Testis (tissue), 3 donors: ENCODE results near the gene DNAJC10. TPM values are rescaled to one million over a fixed set of nuclear protein-coding genes. Genes with fewer than 3 reads are reported as not detected.

Source experiments
- DNase-seq: peaks from one replicate; pipeline ENCODE4 v3.0.0-alpha.2; 2019
- H3K27ac ChIP-seq, 2 donors: fragments of 200-600 bp; sonication (generic); one replicate each; pipeline ENCODE4 v1.5.1; 2019
- H3K27me3 ChIP-seq: fragments of 200-600 bp; sonication (generic); one replicate; pipeline ENCODE4 v1.5.1; 2019
- H3K36me3 ChIP-seq: fragments of 200-600 bp; sonication (generic); one replicate; pipeline ENCODE4 v1.5.1; 2017; ENCODE audit warnings: low read depth; ENCODE audit errors: missing control alignments
- H3K4me1 ChIP-seq: fragments of 200-600 bp; sonication (generic); one replicate; pipeline ENCODE4 v1.5.1; 2019
- H3K4me3 ChIP-seq, 2 donors: fragments of 200-600 bp; sonication (generic); one replicate each; pipeline ENCODE4 v1.5.1; 2017 to 2019
- H3K9me3 ChIP-seq: fragments of 200-600 bp; sonication (generic); one replicate; pipeline ENCODE4 v1.5.1; 2017
- POLR2A ChIP-seq: fragments of 450-650 bp; IDR thresholded peaks from one replicate; pipeline ENCODE4 v1.6.1; 2017; ENCODE audit warnings: antibody characterized with exemption, mild to moderate bottlenecking, moderate library complexity
- WGBS, 2 donors: methylation state at CpG; one replicate each; pipeline ENCODE4 v1.1.5; 2018; 5-methylcytosine and 5-hydroxymethylcytosine counted together
- intact Hi-C: fragments of 100-400 bp; cut with DNase I; formaldehyde crosslinking; loops from one replicate; pipeline ENCODE4 v1.15.1; 2023; ENCODE audit warnings: low total_unique reads
- polyA plus RNA-seq: library from polyadenylated mRNA; stranded (reverse); fragments of 350-450 nt; fragmentation: Illumina TruSeq; extraction: RNeasy Lipid Tissue Mini Kit (QIAGEN cat#74804); gene quantifications from one replicate; pipeline ENCODE4 v1.2.3, GENCODE V29; 2014; ENCODE audit warnings: low read depth, low replicate concordance; ENCODE audit not compliant: insufficient read depth
- total RNA-seq, 2 donors: library from RNA; depleted of rRNA; stranded (reverse); fragments of >200 nt; gene quantifications; one replicate each; pipeline ENCODE4 v1.2.3, GENCODE V29; 2016
- TF ChIP-seq, protein P1 (sequence below), 3 experiments: fragments of 450-650 bp in 2 of 3; fragments of 200-600 bp in 1 of 3; sonication (generic) in 1 of 3; IDR thresholded peaks; one replicate each; pipeline ENCODE4 v1.5.1; 2016 to 2019; ENCODE audit warnings: antibody characterized with exemption in 3 of 3, mild to moderate bottlenecking in 2 of 3, moderate library complexity in 1 of 3

The DNAJC10 gene
- total and polyA plus RNA-seq, 3 donors from 2014 or later: 51.0 to 91.3 (median 81.4) TPM

DNA sequence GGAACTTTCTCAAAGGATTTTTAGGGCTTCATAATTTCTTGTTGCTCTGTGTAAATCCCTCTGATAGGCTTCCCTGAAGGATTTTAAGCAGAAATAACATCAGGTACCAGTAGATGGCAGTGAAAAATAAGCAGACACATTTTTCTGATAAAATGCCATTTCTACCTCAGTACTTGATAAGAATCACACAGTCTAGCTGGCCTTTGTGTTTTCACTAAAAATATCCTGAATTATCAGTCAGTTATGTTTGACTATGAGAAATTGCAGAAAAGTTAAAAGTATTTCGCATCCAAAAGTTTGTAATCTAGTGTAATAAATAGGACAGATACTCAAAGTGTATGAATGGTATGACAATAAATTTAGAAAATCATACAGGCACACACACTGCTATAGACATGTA is 68.7 kb downstream of the DNAJC10 start:
- intact Hi-C loops: no loop called here
- no peaks in the 10 kb centered on the region for H3K9me3 ChIP-seq

DNA sequence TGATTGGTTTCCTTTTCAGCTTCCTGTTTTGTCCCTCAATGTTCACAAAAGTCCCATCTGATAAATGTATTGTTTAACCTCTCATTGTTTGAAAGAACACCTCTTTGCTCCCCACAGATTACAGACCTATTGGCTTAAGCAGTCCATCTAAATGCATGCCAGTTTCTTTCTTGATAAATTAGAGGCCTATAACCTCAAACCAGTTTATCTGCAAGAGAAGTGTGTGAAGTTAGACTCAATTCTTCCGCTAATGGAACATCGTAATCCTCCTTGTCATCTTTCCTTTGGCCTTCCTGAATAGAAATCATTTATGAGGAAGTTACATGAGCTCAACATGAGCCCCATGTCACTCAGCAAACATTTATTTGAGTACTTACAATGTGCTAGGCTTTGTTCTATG is 76.4 kb downstream of the DNAJC10 start:
- WGBS, 2 donors: 89 to 93% methylated on average over 2 of the region's 2 CpGs
- H3K9me3 ChIP-seq: no peaks in the 10 kb centered on the region
- intact Hi-C loops: no loop called here
- DNase-seq: no peak
- TF ChIP-seq POLR2A: no peak
- TF ChIP-seq, protein P1, sequence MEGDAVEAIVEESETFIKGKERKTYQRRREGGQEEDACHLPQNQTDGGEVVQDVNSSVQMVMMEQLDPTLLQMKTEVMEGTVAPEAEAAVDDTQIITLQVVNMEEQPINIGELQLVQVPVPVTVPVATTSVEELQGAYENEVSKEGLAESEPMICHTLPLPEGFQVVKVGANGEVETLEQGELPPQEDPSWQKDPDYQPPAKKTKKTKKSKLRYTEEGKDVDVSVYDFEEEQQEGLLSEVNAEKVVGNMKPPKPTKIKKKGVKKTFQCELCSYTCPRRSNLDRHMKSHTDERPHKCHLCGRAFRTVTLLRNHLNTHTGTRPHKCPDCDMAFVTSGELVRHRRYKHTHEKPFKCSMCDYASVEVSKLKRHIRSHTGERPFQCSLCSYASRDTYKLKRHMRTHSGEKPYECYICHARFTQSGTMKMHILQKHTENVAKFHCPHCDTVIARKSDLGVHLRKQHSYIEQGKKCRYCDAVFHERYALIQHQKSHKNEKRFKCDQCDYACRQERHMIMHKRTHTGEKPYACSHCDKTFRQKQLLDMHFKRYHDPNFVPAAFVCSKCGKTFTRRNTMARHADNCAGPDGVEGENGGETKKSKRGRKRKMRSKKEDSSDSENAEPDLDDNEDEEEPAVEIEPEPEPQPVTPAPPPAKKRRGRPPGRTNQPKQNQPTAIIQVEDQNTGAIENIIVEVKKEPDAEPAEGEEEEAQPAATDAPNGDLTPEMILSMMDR (IDR thresholded peaks at IDR 0.05): no peak
- H3K27me3 ChIP-seq: no peaks in the 10 kb centered on the region
- no peaks in the 10 kb centered on the region for H3K36me3 ChIP-seq
- no peaks in the 10 kb centered on the region for H3K4me1 ChIP-seq
- no peak overlapping the region for H3K27ac ChIP-seq
- H3K4me3 ChIP-seq: no peak overlapping the region

More for the DNA sequence above, 68.7 kb downstream of the DNAJC10 start:
- 67 to 70% methylated on average over 1 of the region's 1 CpG for whole genome bisulfite sequencing, 2 donors
- no peaks in the 10 kb centered on the region for H3K4me1 ChIP-seq
- H3K4me3 ChIP-seq: no peak overlapping the region
- DNase-seq: no peak
- no peaks in the 10 kb centered on the region for H3K36me3 ChIP-seq
- no peak overlapping the region for H3K27ac ChIP-seq
- no peaks in the 10 kb centered on the region for H3K27me3 ChIP-seq
- TF ChIP-seq POLR2A: no peak
- TF ChIP-seq, protein P1 (IDR thresholded peaks at IDR 0.05): peak in 1 of 3 experiments; percentile 45

DNA sequence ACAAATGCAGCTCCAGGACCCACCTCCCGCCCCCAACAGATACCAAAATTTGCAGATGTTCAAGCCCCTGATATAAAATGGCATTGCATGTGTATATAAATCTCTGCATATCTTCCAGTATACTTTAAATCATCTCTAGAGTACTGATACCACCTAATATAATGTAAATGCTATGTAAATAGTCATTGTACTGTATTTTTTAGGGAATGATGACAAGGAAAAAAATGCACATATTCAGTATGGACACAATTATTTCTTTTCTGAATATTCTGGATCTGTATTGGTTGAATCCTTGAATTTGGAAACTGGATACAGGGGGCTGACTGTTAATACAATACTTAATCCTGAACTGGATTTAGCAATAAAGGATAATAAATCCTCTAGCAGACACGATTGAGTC is 82.7 kb downstream of the DNAJC10 start:
- no peak overlapping the region for H3K4me3 ChIP-seq
- H3K4me1 ChIP-seq: no peaks in the 10 kb centered on the region
- DNase-seq: no peak
- H3K27me3 ChIP-seq: no peaks in the 10 kb centered on the region
- intact Hi-C loops: no loop called here
- no peaks in the 10 kb centered on the region for H3K9me3 ChIP-seq
- WGBS, 2 donors: 80 to 81% methylated on average over 2 of the region's 2 CpGs
- no peak overlapping the region for H3K27ac ChIP-seq
- TF ChIP-seq POLR2A: no peak
- TF ChIP-seq, protein P1 (IDR thresholded peaks at IDR 0.05): no peak
- no peaks in the 10 kb centered on the region for H3K36me3 ChIP-seq

DNA sequence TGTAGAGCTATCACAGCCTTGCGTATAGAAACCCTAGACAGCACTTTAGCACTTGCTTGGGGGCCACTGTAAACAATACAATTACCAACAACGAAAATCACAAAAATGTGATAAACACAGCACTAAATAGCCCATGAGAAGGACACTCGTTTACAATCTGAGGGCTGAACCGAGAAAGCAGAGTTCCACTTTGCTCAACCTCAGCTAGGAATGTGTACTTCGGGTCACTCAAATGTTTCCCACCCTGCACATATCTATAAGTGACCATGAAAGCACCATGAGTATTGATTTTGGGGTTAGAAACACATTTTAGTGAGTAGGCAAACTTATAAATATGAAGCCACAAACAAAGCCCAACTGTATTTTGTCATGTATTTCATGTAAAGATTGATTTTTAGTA is 88.1 kb downstream of the DNAJC10 start:
- Histone ChIP-seq H3K9me3 (no peaks in the 10 kb centered on the region), H3K4me1 (no peaks in the 10 kb centered on the region), H3K27me3 (no peaks in the 10 kb centered on the region), H3K4me3 (no peak overlapping the region), H3K27ac (no peak overlapping the region), H3K36me3 (no peaks in the 10 kb centered on the region)
- no peak for DNase-seq
- intact Hi-C loops: no loop called here
- WGBS, 2 donors: 88 to 94% methylated on average over 5 of the region's 5 CpGs
- TF ChIP-seq, protein P1 (IDR thresholded peaks at IDR 0.05): no peak
- no peak for TF ChIP-seq POLR2A

DNA sequence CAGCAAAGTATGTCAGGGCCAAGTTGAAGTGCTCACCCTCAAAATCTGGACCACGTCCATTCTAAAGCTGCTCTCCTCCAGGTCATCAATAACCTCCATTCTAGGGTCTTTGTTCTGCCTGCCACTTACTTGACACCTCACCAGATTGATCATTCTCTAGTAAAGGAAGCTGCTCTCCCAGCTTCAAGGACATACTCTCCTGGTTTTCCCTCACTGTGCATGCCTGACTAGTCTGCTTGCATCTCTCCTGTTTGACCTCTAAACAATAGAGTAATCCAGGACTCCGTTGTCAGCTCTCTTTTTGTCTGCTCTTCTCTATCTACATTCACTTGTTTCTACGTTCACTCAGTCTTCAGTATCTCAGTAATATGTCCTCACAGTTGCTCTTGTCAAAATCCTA is 91.3 kb downstream of the DNAJC10 start:
- H3K27me3 ChIP-seq: no peaks in the 10 kb centered on the region
- 75 to 77% methylated on average over 3 of the region's 3 CpGs for WGBS, 2 donors
- intact Hi-C loops: no loop called here

More for the DNA sequence above, 91.3 kb downstream of the DNAJC10 start:
- no peaks in the 10 kb centered on the region for H3K9me3 ChIP-seq
- DNase-seq: no peak
- H3K4me3 ChIP-seq: no peak overlapping the region
- H3K36me3 ChIP-seq: no peaks in the 10 kb centered on the region
- no peak for TF ChIP-seq POLR2A
- TF ChIP-seq, protein P1 (IDR thresholded peaks at IDR 0.05): no peak
- H3K4me1 ChIP-seq: no peaks in the 10 kb centered on the region
- no peak overlapping the region for H3K27ac ChIP-seq
